Activated T-cell treated with anti-CD3 and anti-CD28 coated beads, Interleukin-2, amount 50 U/mL, for 72 hours (primary cell): ENCODE results near the gene RABGAP1L. TPM values are rescaled to one million over a fixed set of nuclear protein-coding genes. Genes with fewer than 3 reads are reported as not detected.
"Not testable (repeated sequence)": the region's sequence is repeated elsewhere in the genome, so short reads cannot be mapped to it uniquely, and the experiment has no call there.

ENCODE experiments used
- ATAC-seq, 2 donors: fragments of 150-1000 bp; cut with Tn5 transposase; replicated peaks in 1 of 2; 2 replicates each; pipeline ENCODE4 v1.10.0; 2021; ENCODE audit warnings: moderate library complexity in 2 of 2, mild to moderate bottlenecking in 1 of 2
- DNase-seq, 2 donors: peaks; one replicate each; pipeline ENCODE4 v3.0.0; 2021 to 2022; ENCODE audit warnings: mixed read lengths in 1 of 2
- H3K27ac Mint-ChIP-seq: one replicate; pipeline ENCODE4 v1.8.0; 2022; ENCODE audit warnings: mild to moderate bottlenecking, moderate library complexity, mixed read lengths
- H3K27me3 Mint-ChIP-seq: one replicate; pipeline ENCODE4 v1.8.0; 2022; ENCODE audit warnings: low read depth, mixed read lengths
- H3K36me3 Mint-ChIP-seq, 2 donors: one replicate each; pipeline ENCODE4 v1.8.0; 2022; ENCODE audit warnings: mixed read lengths in 2 of 2, mild to moderate bottlenecking in 1 of 2; ENCODE audit not compliant: insufficient read depth in 2 of 2
- H3K4me1 Mint-ChIP-seq: one replicate; pipeline ENCODE4 v1.8.0; 2022; ENCODE audit warnings: low read depth, mixed read lengths
- H3K4me3 Mint-ChIP-seq, 2 donors: one replicate each; pipeline ENCODE4 v1.8.0; 2022; ENCODE audit warnings: mild to moderate bottlenecking in 2 of 2, mixed read lengths in 2 of 2, moderate library complexity in 2 of 2
- H3K9me3 Mint-ChIP-seq, 2 donors: one replicate each; pipeline ENCODE4 v1.8.0; 2022; ENCODE audit warnings: mixed read lengths in 2 of 2
- total RNA-seq, 2 donors: library from RNA; stranded (reverse); gene quantifications; one replicate each; pipeline ENCODE4 v1.2.3, GENCODE V29; 2022

Gene RABGAP1L
- total RNA-seq, 2 donors from 2014 or later = 36.7 to 42.0 TPM

DNA sequence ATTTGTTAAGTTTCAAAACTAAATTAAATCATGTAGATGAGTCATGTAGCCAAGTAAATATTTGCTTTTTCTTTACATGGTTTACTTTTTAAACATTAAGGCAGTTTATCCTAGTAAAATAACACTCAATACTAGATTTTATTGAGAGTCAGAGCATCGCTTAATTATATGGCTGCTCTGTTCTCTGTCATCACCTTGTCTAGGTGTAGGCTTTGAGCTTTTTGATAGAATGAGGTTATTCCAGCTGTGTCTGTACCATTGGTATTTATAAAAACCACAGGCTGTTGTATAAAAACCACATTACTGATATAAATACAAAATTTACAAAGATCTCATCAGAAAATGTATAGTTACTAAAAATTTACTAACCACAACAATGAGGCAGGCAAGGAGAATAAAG is 245.9 kb downstream of the RABGAP1L start:
- ATAC-seq (no peak), DNase-seq (no peak)
- peaks cover 3% of the 10 kb centered on the region in 2 donors for H3K9me3 Mint-ChIP-seq
- no peaks in the 10 kb centered on the region for H3K27me3 Mint-ChIP-seq
- no peak overlapping the region for H3K27ac Mint-ChIP-seq
- H3K4me1 Mint-ChIP-seq = no peaks in the 10 kb centered on the region
- H3K36me3 Mint-ChIP-seq = no peaks in the 10 kb centered on the region
- no peak overlapping the region for H3K4me3 Mint-ChIP-seq

DNA sequence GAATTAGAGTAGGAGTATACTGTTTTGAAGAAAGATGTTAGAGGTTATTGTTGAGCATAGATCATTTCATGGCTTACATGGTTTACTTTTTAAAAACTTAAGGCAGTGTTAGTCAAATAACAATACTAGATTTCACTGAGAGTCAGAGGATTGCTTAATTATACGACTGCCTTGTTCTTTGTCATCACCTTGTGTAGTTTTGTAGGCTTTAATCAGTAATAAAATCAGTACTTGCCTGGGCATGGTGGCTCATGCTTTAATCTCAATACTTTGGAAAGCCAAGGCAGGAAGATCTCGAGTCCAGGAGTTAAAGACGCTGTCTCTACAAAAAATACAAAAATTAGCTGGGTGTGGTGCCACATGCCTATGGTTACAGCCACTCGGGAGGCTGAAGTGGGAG is 247.1 kb downstream of the RABGAP1L start:
- Mint-ChIP-seq H3K27me3 (no peaks in the 10 kb centered on the region), H3K4me3 (no peak overlapping the region), H3K27ac (no peak overlapping the region), H3K4me1 (no peaks in the 10 kb centered on the region), H3K36me3 (peaks cover 1 to 4% of the 10 kb centered on the region in 2 donors), H3K9me3 (peaks cover 0 to 3% of the 10 kb centered on the region in 2 donors)
- ATAC-seq = no peak
- no peak for DNase-seq

DNA sequence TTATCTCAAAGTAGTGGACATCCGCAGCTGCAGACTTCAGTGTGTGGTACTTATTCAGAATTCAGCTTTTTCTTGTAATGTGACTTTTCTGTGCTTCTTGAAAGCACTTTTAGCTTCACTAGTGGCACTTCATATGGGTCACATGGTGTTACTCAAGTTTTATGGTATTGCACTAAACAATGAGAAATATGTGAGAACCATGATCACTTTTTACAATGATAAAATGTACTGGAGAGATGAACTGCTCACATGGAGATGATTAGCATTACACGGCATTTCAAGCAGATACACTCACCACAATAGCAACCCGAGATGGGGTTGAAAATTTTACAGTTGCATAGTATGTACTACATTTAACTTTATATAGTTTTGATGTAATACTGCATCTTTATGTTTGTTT is 248.3 kb downstream of the RABGAP1L start:
- no peaks in the 10 kb centered on the region for H3K27me3 Mint-ChIP-seq
- DNase-seq (no peak), ATAC-seq (no peak)
- no peak overlapping the region for H3K27ac Mint-ChIP-seq
- no peak overlapping the region for H3K4me3 Mint-ChIP-seq
- peaks cover 1 to 4% of the 10 kb centered on the region in 2 donors for H3K36me3 Mint-ChIP-seq
- no peaks in the 10 kb centered on the region for H3K4me1 Mint-ChIP-seq
- peaks cover 0 to 3% of the 10 kb centered on the region in 2 donors for H3K9me3 Mint-ChIP-seq

DNA sequence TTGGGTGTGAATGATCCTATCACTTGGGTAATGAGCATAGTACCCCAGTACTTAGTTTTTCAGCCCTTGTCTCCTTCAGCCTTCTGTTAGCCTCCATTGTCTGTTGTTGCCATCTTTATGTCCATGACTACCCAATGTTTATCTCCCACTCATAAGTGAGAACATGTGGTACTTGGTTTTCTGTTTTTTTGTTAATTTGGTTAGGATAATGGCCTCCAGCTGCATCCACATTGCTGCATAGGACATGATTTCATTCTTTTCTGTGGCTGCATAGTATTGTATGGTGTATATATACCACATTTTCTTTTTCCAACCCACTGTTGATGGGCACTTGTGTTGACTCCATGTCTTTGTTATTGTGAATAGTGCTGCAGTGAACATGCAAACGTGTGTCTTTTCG is 248.8 kb downstream of the RABGAP1L start:
- H3K27me3 Mint-ChIP-seq = no peaks in the 10 kb centered on the region
- peaks cover 1 to 4% of the 10 kb centered on the region in 2 donors for H3K36me3 Mint-ChIP-seq
- DNase-seq (no peak), ATAC-seq (no peak)
- peaks cover 0 to 3% of the 10 kb centered on the region in 2 donors for H3K9me3 Mint-ChIP-seq
- no peak overlapping the region for H3K4me3 Mint-ChIP-seq
- H3K27ac Mint-ChIP-seq = no peak overlapping the region
- no peaks in the 10 kb centered on the region for H3K4me1 Mint-ChIP-seq

DNA sequence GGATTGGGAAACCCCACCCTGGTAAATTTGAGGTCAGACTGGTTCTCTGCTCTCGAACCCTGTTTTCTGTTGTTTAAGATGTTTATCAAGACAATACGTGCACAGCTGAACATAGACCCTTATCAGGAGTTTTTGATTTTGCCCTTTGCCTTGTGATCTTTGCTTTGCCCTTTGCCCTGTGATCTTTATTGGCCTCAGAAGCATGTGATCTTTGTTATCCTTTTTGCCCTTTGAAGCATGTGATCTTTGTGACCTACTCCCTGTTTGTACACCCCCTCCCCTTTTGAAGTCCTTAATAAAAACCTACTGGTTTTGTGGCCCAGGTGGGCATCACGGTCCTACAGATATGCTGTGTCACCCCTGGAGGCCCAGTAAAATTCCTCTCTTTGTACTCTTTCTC is 250.5 kb downstream of the RABGAP1L start:
- DNase-seq, H3K9me3 Mint-ChIP-seq, ATAC-seq, H3K4me1 Mint-ChIP-seq, H3K36me3 Mint-ChIP-seq, H3K27me3 Mint-ChIP-seq, H3K27ac Mint-ChIP-seq, H3K4me3 Mint-ChIP-seq: not testable (repeated sequence)

DNA sequence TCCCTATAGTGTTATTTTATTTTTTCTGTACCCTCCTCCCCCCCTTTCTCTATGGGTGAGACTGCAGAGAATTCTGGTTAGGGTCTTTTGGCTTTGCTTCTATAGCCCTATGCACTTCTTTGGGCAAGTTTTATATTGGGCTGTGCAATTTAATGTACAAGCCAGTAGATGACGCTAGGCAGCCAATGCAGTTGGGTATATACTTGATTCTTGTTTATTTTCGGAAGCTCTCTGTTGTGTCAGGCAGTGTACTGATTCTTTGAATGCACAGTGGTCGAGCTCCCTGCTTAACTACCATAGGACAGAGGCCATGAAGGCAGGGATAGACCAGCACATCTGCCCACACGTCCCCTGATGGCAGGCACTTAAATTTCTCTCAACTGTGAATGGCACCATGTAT is 254.3 kb downstream of the RABGAP1L start:
- Mint-ChIP-seq H3K4me1 (peaks cover 6% of the 10 kb centered on the region), H3K27ac (no peak overlapping the region), H3K36me3 (peaks cover 1 to 4% of the 10 kb centered on the region in 2 donors), H3K4me3 (no peak overlapping the region), H3K9me3 (peaks cover 0 to 2% of the 10 kb centered on the region in 2 donors), H3K27me3 (no peaks in the 10 kb centered on the region)
- DNase-seq (no peak), ATAC-seq (no peak)

DNA sequence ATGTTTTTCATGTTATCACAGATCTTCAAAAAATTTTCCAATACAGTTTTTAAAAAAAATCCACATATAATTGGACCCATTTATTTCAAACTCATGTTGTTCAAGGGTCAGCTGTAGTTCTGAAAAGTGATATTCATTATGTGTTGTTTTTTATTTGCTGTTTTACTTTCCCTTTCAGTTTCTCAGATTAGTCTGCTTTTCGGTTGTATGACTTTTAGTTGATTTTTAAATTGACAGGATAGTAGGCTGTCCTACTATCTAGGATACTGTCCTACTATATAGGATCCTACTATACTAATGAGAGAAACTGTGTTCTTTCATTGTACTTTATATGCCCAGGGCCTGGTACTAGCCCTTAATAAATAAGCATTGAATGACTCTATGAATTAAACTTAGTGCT is 254.9 kb downstream of the RABGAP1L start:
- Mint-ChIP-seq H3K36me3 (peaks cover 1 to 4% of the 10 kb centered on the region in 2 donors), H3K27me3 (no peaks in the 10 kb centered on the region), H3K4me1 (peaks cover 6% of the 10 kb centered on the region), H3K9me3 (no peaks in the 10 kb centered on the region), H3K4me3 (peak overlapping the region; percentile 42 to 79), H3K27ac (peak overlapping the region; percentile 82)
- ATAC-seq (no peak), DNase-seq (no peak)

DNA sequence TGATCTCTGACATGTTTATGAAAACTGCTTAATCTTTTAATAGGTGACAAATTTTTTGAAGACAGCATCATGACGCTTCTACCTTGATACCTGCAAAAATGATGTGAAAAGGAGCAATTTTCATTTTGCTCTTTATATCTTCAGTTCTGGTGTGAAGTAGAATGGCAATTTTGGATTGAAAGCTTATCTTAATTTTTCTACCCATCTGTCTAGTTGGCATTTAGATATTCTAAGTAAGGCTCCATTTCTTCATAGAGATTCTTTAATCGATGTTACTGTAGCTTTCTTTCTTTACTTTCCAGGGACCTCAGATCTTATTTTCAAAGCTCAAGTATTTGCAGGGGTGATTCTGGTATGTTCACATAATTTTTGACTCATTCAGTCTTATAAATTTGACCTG is 256.2 kb downstream of the RABGAP1L start:
- H3K27me3 Mint-ChIP-seq = no peaks in the 10 kb centered on the region
- DNase-seq (no peak), ATAC-seq (no peak)
- H3K27ac Mint-ChIP-seq = no peak overlapping the region
- peaks cover 6% of the 10 kb centered on the region for H3K4me1 Mint-ChIP-seq
- peaks cover 1 to 2% of the 10 kb centered on the region in 2 donors for H3K36me3 Mint-ChIP-seq
- no peak overlapping the region for H3K4me3 Mint-ChIP-seq
- no peaks in the 10 kb centered on the region for H3K9me3 Mint-ChIP-seq

DNA sequence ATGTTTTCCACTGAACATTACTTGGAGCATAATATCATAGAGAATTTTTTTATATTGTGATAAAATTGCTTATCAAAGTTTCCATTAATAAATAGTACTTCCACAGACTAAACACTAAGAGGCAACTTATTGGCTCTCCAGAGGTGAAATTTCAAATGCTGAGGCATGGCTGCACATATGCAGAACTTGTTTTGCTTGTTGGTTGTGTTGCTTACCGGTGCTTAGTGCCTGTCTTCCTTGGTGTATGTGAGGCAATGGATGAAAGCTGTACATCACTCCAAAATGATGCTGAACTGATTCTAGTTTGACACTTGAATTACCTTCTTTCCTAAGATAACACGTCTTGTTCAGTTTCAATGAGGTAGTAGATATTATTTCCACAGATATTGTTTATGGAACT is 258.6 kb downstream of the RABGAP1L start:
- Mint-ChIP-seq H3K4me3 (no peak overlapping the region), H3K9me3 (no peaks in the 10 kb centered on the region), H3K27me3 (no peaks in the 10 kb centered on the region), H3K4me1 (peaks cover 6% of the 10 kb centered on the region), H3K27ac (no peak overlapping the region), H3K36me3 (no peaks in the 10 kb centered on the region)
- DNase-seq (no peak), ATAC-seq (no peak)

DNA sequence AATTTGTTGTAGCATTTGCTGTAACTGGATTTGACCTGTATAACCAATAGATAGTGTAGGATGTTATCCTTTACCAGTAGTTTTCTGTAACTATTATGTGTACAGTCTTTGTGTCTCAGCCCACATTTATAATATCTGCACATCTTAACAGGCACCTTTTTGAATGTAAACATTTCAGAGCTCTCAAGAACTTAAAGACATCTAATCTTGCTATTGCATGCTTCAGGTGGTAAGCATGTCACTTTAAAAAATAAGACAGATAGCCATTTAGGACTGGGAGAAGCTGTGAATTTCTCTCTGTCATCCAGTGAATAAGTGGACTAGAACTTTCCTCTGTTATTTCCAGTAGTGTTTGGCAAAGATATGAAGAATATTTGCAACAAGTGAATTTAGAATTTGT is 265.8 kb downstream of the RABGAP1L start:
- Mint-ChIP-seq H3K4me3 (no peak overlapping the region), H3K36me3 (no peaks in the 10 kb centered on the region), H3K27ac (no peak overlapping the region), H3K4me1 (no peaks in the 10 kb centered on the region), H3K27me3 (no peaks in the 10 kb centered on the region), H3K9me3 (no peaks in the 10 kb centered on the region)
- ATAC-seq = no peak
- no peak for DNase-seq

DNA sequence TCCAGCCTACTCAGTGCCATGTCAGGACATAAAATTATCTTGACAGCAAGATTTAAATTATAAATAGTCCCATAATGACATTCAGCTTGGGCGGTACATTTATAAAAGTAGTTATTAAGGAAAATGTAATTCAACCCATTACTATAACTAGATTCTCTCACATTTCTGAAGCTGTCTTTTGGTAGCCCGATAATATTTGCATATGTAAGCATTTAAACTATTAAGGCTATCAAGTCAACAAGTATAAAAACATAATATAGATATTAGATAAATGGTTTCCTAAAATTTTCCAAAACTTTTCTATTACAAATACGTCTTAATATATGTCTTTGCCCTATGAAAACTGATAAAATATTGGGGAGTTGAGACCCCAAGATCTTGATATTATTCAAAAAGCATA is 266.8 kb downstream of the RABGAP1L start:
- DNase-seq (no peak), ATAC-seq (no peak)
- Mint-ChIP-seq H3K27me3 (no peaks in the 10 kb centered on the region), H3K4me3 (no peak overlapping the region), H3K9me3 (no peaks in the 10 kb centered on the region), H3K36me3 (no peaks in the 10 kb centered on the region), H3K4me1 (no peaks in the 10 kb centered on the region), H3K27ac (no peak overlapping the region)

DNA sequence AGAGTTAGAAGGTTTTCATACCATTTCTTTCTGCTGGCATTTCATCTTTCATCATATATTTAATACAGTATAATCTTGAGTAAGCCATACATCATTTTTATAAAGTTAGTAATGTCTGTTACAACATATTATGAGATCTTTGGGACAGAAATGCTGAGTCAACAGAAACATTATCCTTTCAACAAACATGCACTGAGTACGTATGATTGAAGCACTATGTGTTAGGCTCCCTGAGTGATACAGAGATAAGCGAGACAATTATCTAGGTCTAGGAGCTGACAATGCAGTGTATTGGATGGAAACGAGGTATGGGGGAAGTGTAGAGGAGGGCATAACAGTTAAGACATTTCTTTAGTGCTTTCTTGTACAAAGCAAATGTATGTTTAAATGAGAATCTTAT is 268.7 kb downstream of the RABGAP1L start:
- no peaks in the 10 kb centered on the region for H3K36me3 Mint-ChIP-seq
- no peak for ATAC-seq
- no peak overlapping the region for H3K27ac Mint-ChIP-seq
- no peaks in the 10 kb centered on the region for H3K9me3 Mint-ChIP-seq
- DNase-seq = no peak
- no peaks in the 10 kb centered on the region for H3K4me1 Mint-ChIP-seq
- H3K4me3 Mint-ChIP-seq = no peak overlapping the region
- no peaks in the 10 kb centered on the region for H3K27me3 Mint-ChIP-seq

DNA sequence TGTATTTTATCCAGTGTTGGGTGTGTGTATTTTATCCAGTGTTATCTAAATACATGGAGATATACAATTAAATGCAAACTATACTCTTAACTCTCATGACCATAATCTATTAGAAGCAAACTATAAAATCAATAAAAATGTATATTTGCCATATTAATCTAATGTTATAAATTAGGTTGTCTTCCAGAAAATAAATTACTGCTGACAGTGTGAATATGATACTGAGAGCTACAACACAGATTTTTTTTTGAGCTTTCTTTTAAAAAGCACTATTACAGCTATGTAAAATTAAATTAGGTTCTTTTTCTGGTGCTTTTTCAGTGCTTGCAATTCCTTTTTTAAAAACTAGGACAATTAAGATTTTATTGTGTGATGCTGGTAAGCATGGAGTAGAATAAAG is 269.4 kb downstream of the RABGAP1L start:
- Mint-ChIP-seq H3K27ac (no peak overlapping the region), H3K4me3 (no peak overlapping the region), H3K4me1 (no peaks in the 10 kb centered on the region), H3K9me3 (no peaks in the 10 kb centered on the region), H3K27me3 (no peaks in the 10 kb centered on the region), H3K36me3 (no peaks in the 10 kb centered on the region)
- DNase-seq = no peak
- no peak for ATAC-seq

DNA sequence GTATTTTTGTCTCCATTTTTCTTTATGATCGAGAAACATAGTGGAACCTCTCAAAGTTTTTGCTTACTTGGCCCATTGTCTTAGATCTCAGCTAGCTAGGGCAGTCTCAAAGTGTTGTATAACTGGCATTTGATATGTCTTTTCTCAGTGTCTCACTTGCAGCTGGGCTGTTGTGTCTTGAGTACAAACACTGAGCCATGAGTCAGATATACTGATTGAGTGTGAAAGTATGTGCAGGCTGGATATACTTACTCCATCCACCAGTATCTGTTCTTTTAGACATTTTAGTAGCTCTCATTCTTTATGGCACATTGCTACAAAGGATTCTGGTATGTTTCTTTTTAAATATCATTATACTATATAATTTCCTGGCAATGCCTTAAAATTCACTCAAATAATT is 274.1 kb downstream of the RABGAP1L start:
- H3K4me1 Mint-ChIP-seq = no peaks in the 10 kb centered on the region
- peaks cover 0 to 5% of the 10 kb centered on the region in 2 donors for H3K9me3 Mint-ChIP-seq
- H3K27ac Mint-ChIP-seq = no peak overlapping the region
- DNase-seq (no peak), ATAC-seq (no peak)
- no peak overlapping the region for H3K4me3 Mint-ChIP-seq
- H3K36me3 Mint-ChIP-seq = peaks cover 2 to 9% of the 10 kb centered on the region in 2 donors
- no peaks in the 10 kb centered on the region for H3K27me3 Mint-ChIP-seq
